Activated CD4-positive, alpha-beta T cell treated with anti-CD3 and anti-CD28 coated beads, Interleukin-2, amount 50 U/mL, for 4 hours (primary cell): ENCODE measurements around the gene CLASP1.
"Not testable (repeated sequence)": the region's sequence is repeated elsewhere in the genome, so short reads cannot be mapped to it uniquely, and the experiment has no call there.

ENCODE experiments used
- DNase-seq, 2 experiments: peaks; one replicate each; pipeline ENCODE4 v3.0.0-alpha.2; 2020

Gene CLASP1

DNA sequence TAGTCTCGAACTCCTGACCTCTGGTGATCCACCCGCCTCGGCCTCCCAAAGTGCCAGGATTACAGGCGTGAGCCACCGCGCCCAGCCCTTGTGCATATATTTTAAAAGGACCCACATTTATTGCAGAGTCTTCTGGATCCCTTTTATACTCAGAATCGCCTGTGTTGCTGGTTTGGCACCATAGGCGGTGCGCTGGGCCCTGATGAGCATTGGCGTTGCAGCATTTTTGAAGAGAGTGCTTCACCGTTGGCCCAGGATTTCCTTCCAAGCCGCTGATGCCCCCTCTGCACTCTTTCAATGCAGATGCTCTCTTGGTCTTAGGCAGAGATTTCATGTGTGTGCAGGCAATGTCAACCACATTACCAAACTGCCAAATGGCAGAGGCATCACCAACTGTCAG lies 350.8 kb downstream of the CLASP1 start:
- no peak for DNase-seq

DNA sequence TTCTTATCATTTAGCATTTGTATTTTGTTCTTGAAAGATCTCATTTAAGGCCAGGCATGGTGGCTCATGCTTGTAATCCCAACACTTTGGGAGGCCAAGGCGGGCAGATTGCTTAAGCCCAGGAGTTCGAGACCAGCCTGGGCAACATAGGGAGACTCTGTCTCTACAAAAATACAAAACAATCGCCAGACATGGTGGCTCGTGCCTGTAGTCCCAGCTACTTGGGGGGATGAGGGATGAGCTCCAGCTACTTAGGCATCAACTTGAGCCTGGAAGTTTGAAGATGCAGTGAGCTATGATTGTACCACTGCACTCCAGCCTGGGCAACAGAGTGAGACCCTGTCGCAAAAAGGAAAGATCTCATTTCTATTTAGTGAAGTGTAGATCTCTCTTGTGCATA lies 351.4 kb downstream of the CLASP1 start:
- not testable (repeated sequence) for DNase-seq

DNA sequence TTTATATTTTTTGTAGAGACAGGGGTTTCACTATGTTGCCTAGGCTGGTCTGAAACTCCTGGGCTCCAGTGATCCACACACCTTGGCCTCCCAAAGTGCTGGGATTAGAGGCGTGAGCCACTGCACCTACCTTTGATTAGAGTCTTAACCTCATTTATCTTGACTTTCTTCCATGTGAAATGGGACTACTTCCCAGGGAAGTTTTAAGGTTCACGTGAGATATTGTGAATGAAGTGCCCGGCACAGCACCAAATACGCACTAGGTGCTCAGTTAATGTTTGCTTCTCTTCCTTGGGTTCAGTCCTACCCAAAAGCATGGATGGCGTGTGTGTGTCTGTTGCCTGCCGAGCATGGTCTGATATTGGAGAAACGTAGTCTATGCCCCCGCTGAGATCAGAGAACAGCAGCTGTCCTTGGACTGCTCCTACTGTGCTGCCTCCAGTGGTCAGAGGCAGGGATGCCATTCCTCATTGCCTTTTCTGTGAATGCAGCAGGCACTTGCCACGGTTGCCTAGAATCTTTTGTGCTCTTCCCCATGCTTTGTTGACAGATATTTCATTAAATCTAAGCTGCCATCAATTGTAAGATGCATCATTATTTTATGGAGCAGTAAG lies 351.9 kb downstream of the CLASP1 start:
- DNase-seq: no peak

DNA sequence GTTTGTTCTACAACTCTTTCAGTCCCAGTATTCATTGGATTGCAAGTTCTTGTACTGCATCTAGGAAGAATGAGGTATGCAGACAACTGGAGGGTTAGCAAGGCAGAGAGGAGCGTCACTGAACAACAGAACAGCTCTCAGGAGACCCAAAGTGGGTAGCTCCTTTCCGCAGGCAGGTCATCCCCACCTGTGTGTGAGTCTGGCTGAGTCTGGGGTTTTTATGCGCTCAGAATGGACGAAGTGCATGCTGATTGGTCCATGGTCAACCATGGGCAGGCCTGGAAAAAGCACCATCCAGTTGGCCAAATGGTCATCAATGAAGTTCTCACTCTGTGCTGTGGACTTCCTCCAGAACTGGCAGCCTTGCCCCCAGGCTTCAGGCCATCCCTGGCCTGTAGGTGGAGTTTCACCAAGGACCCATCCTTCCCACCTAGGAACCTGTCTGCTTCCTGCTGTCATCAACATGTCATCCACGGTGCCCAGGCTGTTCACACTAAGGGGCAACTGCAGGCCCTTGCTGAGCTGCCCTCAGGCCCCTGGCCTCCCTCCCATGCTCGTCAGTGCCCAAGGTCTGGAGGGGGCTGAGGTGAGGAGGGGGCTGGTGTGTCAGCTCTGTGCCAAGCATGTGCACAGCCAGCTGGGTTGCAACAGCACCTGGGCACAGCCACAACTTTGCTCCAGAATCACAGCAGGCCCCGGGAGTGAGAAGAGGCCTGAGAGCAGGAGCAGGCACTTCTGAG lies 353.2 kb downstream of the CLASP1 start:
- DNase-seq: no peak

DNA sequence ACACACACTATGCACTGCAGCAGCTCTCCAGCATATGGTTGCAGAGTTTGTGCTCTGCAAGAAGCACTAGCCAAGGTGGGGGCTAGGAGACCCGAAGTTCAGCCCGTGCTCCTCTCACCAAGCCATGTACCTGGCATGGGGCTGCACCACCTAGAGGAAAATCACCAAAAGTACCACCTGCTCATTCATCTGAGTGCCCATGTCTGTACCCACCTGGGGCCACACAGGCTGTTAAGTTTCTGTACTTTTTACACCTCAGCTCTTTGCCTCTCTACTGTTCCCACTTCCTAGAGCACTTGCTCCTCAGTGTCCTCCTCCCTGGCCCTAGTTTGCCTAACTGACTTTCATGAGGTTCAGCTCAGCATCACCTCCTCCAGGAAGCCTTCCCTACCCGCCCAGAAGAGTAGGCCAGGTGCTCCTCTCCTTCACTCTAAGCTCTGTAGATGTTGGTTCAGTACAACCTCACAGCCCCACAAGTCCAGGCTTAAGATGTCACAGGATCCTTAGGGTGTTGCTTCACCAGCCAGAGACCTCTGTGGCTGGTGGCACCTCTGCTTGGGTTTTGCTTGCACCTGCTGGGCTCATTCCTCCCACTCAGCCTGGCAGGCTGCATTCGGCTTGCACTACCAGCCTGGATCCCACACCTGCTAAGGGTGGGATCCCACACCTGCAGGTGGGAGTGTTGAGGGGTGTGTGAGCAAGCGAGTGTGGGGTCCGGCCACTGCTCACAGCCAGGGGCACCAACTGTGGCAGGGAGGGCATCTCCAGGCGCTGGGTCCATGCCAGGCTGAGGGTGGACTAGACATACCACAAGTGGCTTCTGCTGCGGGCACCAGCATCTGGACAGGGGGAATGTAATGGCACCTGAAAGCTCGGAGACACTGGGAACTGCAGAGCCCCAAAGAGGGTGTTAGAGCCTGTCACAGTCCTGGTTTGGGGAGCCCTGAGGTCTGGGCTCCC lies 354.1 kb downstream of the CLASP1 start:
- no peak for DNase-seq

DNA sequence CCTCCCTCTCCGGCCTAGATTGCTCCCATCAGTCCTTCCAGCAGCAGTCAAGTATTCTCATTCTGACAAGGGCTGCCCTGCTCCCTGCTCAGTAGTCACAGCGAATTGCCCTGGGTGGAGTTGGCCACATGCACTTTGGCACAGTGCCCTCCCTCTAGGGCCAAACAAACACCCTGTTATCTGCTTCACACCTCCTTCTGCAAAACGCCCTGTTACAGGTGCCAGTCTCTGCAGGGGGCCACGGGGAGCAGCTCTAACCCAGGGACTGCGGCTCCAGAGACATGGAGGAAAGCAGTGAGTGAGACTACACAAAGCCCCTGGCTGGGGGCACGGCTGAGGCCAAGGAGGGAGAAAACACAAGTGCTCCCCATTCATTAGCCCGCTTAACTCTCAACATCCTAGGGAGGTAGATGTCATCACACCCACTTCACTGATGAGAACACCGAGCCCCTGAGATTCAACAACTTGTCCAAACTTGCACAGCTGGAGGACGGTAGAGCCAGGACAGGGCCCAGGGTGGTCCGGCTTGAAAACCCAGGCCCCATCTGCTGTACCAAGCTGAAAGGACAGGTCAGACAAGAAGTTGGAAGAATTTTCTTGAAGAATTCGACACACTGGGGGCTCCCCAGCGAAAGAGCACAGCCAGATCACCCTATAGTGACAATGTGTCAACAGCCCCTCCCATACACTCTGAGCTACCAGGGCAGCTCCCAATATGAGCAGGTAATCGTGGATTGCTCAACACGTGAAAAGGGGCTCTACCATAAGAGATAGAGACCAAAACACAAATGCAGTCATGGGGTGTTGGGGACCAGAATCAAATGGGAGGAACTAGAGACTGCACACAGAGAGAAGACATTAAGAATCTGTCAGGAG lies 355.6 kb downstream of the CLASP1 start:
- DNase-seq: no peak

DNA sequence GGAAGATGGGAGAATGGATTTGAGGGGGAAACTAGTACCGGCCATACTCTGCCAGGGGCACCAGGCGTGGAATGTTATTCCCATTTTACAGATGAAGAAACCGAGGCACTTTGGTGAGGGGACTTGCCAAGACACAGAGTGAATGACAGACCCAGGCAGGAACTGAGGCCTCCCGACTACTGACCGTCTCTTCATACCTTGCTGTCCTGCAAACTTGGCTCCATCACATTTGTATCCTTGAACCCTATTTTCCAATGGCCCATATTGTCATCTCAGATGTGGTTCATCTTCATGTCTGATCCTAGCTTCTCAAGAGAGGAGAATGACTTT lies 358.0 kb downstream of the CLASP1 start:
- DNase-seq: no peak

DNA sequence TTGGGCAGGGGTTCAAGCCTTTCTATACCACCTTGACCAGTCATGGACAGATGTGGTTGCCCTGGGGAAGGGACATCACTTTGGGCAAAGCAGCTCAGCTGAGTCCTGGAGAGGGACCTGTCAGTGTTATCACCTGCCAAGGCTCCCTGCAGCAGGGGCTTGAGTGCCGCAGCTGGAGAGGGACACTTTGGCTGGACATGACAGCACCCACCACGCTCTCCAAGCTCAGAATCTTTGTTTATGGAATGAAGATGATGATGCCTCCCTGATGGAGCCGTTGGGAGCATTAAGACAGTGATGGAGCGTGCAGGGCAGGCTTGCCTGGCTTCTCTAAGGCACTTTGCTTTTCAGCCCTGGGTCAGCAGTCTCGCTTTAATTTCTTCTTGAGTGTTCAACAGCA lies 360.0 kb downstream of the CLASP1 start:
- DNase-seq: no peak

DNA sequence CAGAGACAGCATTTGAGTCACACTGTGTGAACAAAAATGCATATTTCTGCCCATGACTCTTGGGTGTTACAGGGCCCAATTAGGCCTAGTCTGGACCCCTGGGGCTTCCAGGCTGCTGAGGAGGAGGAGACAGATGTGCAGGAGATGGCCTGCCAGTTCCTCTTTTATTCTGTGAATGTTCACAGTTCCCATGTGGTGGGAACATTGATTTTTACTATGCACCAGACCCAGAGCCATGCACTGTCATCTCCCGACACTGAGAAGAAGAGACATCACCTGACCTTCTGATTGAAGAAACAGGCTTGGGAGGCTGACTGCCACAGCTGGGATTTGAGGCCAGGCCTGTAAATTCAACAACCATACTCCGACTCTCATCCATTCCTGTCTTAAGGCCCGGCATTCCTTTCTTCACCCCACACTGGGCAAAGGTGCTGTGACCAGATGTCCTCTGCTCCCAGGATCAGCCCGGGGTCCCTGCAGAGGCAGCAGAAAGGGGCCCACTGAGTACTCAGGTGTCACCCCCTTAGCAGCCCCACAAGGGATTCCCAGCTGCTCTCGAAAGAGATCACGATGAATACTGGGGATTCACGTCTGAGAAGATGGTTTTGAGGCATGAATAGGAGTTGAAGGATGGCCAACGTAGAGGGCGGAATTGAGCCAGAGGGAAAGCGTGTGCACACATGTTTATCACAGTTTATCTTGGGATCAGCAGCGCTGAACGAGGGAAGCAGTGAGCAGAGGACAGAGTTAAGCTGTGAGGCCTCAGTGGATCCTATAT lies 360.6 kb downstream of the CLASP1 start:
- no peak for DNase-seq

DNA sequence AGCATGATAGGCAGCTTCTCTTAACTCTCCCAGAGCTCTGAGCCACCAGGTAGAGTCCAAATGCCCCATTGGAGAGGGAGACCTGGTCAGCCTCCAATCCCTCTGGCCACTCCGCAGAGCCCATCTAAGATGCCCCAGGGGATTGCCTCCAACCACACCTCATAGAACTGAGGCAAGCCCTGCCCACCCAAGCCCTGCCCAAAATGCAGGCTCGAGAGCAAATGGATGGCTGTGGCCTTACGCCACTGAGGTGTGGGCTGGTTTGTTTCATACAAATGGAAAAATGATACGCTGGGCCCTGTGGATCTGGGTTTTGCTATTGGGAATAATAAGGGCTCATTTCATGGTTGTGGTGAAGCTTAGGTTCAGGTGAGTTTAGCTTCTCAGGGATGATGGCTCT lies 361.3 kb downstream of the CLASP1 start:
- DNase-seq: no peak
